Activated CD8-positive, alpha-beta memory T cell treated with anti-CD3 and anti-CD28 coated beads for 1 hour (primary cell): ENCODE results near the gene RHBDF1.
"Not testable (repeated sequence)": the region's sequence is repeated elsewhere in the genome, so short reads cannot be mapped to it uniquely, and the experiment has no call there.

Source experiments
- DNase-seq, 2 donors: peaks; one replicate each; pipeline ENCODE4 v3.0.0-alpha.2; 2020; ENCODE audit warnings: low read depth in 1 of 2; ENCODE audit errors: extremely low read depth in 1 of 2

The RHBDF1 gene

DNA sequence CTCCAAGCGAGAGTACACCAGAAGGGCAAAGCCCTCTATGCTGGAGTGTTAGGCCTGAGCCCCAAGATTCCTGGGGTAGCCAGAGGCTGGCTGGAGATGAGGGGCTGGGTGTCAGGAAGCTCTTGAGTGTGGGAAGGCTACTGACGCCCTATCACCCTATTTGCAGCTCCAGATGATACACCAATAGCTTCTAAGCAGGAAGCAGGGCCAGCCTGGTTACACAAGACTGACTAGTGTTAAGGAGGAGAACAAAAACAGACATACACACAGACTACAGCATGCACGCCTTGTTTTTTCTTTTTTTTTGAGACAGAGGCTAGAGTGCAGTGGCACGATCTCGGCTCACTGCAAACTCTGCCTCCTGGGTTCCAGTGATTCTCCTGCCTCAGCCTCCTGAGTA lies 34.9 kb downstream of the RHBDF1 start:
- DNase-seq = no peak

DNA sequence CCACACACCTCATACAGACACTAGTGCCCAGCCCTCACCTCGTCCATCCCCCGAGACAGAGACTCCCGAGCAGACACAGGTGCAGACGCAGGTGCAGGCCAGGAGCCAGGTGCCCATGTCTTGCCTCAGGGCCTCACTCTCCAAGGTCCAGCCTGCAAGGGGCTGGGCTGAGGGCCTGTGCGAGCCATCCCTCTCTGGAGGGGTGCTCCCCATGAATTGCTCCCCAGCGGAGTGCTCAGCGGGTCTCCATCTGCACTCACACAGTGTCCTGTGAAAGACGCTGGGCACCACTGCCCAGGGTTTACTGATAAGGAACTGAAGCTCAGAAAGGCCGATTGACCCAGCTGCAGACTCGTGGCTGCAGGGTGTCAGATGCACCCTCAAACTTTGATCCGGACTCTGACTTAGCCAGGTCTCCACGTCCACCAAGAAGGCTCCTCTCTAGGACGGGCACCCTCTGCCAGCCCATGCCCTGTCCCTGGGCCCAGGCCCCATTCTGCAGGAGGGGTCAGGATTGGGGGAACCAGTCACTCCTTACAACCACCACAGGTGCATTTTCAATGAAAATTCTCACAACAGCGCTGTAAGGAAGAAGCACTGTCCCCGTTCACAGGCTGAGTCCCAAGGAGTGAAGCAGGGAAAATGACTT lies 36.0 kb downstream of the RHBDF1 start:
- DNase-seq = no peak

DNA sequence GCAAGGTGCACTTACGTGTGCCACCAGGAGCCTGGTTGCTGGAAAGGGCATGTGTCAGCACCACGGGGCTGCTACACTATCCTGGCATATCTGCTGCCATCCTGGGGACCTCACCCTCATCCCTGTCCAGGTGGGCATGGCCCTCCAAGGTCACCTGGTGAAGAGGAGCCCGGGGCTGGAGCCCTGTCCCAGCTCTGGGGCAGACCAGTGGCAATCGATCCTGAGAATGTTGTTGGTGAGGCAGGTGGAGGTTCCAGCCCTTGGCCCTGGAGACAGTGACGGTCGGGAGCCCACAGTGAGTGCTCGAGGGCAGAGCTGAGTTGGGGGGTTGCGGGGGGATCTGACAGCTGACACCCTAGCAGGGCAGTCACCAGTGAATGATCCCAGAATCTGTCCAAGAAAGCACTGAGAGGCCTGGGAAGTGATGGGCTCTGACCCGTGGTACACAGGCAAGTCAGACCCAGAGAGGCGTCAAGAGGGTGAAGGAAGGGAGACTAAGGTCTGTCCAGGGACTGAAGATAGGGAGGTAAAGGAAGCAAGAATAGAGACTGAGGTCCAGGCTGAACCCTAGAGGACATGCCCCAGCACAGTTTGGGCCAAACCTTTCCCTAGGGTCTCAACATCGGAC lies 36.6 kb downstream of the RHBDF1 start:
- no peak for DNase-seq

DNA sequence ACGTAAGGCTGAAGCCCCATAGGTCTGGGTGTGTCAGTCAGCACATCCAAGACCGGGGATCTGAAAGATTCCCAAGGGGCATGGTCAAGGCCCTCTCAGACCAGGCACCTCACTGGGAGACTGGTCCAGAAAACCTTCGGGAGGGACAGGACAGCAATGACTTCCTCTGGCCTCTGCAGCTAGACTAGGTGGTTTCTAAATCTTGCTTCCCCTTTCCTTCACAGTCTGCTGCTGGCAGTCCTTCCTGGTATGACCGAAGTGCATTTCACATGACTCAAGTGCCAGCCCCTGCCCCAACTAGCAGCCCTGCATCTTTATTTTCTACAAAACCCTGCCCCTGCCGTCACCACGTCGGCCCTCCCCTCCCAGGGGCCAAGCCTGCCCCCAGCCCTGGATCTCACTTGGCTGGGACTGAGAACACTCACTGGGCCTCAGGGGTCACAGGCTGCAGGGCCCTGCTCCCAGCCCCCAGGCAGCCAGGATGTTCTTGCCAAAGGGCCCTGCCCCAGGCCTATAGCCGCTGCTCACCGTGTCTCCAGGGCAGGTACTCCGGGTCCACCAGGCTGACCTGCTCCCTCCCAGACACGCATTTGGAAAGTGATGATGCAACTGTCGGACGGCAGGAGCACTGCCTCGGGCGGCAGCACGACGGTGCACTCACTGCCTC lies 37.3 kb downstream of the RHBDF1 start:
- DNase-seq = no peak

DNA sequence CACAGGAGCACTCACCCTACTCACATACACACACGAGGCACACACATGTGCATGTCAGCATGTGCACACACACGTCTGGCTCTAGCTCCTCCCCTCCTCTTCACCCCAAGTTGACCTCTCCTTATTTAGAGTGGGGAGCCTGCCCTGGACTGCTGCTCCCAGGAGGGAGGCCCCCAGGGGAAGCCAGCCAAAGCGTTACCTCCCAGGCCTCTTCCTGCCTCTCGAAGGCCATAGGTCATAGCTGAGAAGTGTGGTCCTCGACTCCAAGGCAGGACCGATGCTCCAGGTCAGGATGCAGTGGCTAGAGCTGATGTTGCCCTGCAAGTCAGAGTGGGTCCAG lies 37.8 kb downstream of the RHBDF1 start:
- no peak for DNase-seq

DNA sequence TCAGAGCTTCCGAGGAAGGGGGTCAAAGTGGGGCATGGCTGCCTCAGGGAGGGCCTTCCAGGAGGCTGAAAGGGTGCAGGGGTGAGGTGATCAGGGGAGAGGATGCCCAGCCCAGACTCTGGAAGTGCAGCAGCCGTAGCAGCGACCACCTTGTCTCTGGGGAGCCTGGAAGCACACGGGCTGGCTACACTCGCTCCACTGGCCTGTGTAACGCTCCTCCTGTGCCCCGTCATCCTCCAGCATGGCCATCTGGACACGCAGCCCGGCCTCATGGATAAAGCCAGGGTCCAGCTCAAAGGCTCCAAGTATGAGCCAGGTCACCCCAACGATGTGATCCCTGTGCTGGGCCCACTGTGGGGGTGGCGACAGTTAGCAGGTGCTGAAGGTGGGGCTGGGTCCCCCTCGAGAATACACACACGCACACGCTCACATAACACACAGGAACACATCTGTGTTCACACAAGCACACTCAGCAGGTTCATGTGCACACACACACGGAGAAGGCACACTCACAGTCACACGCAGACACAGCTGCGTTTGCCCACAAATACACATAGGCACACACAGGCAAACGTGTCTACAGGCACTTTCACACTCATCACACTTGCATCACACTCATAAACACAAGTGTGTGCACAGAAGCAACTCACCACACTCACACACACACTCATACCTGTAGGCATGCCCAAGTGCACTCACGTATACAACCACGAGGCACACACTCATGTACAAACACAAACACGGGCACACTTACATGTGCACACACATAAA lies 38.4 kb downstream of the RHBDF1 start:
- no peak for DNase-seq

DNA sequence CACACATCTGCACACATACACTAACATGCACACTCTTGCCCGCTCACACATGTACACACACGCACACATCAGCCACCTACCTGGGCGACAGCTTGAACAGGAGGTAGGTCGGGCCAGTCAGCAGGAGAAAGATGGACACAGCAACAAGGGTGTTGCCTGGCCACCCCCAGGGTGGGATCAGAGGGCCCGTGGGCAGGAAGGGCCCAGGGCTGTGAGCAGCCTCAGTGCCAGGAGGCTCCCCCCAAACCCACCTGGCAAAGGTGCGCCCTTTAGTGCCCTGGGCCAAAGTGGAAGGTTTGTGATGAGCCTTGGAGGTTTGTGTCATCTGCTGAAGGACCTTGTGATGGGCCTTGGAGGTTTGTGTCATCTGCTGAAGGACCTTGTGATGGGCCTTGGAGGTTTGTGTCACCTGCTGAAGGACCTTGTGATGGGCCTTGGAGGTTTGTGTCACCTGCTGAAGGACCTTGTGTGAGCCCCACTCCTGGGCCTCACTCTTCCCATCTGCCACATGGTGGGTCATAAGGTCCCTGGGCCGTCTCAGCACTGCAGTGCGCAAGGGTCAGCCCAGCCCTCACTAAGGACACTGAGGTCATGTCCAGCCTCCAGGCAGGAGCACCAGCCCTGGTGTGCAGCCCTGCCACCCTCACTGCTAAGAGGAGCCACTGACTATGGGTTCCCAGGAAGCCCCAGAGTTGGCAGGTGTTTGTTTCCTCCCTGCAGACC lies 39.1 kb downstream of the RHBDF1 start:
- DNase-seq = not testable (repeated sequence)

DNA sequence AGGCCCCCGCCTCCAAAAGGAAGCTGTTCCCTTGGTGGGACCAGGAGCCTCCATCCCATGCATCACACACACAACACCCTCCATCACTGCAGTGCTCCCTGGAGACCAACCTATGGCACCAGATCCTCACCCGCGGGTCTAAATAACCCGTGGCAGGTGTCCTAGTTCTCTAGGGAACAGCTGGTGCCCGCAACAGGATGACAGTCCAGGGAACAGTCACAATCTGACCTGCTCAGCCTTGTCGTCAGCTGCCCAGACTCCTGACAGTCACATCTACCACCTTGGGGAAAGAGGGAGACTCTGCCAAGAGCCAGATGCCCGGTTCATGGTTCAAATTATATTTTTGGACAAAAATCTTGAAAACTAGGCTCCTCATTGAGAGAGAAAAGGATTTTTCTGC lies 41.8 kb downstream of the RHBDF1 start:
- not testable (repeated sequence) for DNase-seq

DNA sequence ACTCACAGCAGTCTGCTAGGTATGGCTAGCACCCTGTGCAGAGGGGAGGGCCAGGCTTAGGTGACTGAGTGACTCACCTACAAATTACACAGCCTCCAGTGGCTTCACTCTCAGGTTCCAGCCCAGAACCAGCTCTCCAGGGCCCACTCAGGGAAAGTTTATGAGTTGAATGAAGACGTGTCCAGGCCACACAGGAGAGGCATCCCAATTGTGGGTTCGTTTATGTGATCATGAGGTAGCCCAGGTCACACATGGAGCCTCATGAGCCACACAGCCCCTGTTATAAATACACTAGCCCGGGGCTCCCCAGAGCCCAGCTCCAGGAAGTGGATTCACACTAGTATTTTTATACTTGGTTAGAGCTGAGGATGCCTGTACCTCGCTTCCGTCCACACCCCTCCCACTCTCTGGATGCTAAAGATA lies 46.5 kb downstream of the RHBDF1 start:
- not testable (repeated sequence) for DNase-seq

DNA sequence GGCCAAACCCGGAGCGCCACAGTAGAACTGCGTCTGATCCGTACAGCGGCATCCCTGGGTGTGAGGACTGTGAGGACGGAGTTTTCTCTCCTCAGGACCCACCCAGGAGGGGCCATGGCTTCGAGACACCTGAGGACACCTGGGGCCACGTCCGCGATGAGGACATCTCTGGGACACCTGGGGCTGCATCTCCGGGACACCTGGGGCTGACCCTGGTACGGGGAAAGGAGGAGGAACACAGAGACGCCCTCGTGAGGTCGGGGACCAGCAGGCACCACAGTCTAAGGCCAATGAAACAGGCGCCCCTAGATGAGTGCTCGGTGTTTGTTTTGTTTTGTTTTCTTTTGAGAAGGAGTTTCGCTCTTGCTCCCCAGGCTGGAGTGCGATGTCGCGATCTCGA lies 48.3 kb downstream of the RHBDF1 start:
- DNase-seq = not testable (repeated sequence)

DNA sequence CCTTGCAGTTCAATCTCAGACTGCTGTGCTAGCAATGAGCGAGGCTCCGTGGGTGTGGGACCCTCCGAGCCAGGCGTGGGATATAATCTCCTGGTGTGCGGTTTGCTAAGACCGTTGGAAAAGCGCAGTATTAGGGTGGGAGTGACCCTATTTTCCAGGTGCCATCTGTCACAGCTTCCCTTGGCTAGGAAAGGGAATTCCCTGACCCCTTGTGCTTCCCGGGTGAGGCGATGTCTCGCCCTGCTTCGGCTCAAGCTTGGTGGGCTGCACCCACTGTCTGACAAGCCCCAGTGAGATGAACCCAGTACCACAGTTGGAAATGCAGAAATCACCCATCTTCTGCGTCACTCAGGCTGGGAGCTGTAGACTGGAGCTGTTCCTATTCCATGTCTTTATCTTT lies 51.5 kb downstream of the RHBDF1 start:
- DNase-seq = not testable (repeated sequence)

DNA sequence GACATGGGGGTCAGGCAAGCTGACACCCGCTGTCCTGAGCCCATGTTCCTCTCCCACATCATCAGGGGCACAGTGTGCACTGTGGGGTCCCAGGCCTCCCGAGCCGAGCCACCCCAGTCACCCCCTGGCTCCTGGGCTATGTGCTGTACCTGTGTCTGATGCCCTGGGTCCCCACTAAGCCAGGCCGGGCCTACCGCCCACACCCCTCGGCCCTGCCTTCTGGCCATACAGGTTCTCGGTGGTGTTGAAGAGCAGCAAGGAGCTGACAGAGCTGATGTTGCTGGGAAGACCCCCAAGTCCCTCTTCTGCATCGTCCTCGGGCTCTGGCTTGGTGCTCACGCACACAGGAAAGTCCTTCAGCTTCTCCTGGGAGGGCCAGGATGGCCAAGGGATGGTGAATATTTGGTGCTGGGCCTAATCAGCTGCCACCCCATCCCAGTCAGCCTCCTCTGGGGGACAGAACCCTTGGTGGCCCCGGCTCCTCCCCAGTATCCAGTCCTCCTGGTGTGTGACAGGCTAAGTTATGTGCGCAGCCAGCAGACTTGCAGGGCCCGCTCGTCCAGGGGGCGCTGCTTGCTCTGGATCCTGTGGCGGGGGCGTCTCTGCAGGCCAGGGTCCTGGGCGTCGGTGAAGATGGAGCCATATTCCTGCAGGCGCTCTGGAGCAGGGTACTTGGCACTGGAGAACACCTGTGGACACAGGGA lies 55.2 kb downstream of the RHBDF1 start:
- not testable (repeated sequence) for DNase-seq

DNA sequence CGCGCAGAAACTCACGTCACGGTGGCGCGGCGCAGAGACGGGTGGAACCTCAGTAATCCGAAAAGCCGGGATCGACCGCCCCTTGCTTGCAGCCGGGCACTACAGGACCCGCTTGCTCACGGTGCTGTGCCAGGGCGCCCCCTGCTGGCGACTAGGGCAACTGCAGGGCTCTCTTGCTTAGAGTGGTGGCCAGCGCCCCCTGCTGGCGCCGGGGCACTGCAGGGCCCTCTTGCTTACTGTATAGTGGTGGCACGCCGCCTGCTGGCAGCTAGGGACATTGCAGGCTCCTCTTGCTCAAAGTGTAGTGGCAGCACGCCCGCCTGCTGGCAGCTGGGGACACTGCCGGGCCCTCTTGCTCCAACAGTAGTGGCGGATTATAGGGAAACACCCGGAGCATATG lies 61.7 kb downstream of the RHBDF1 start:
- DNase-seq = peak; percentile 74 to 76

DNA sequence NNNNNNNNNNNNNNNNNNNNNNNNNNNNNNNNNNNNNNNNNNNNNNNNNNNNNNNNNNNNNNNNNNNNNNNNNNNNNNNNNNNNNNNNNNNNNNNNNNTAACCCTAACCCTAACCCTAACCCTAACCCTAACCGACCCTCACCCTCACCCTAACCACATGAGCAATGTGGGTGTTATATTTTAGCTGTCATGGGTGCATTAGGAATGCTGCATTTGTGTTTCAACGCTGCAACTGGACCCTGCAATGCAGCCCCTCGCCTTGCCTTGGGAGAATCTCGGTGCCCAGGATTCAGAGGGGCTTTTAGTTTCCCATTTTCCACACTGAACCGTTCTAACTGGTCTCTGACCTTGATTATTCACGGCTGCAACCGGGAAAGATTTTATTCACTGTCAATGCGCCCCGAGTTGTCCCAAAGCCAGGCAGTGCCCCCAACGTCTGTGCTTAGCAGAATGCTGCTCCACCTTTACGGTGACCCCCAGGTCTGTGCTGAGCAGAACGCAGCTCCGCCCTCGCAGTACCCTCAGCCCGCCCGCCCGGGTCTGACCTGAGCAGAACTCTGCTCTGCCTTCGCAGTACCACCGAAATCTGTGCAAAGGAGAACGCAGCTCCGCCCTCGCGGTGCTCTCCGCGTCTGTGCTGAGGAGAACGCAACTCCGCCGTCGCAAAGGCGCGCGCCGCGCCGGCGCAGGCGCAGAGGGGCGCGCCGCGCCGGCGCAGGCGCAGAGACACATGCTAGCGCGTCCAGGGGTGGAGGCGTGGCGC lies 62.3 kb downstream of the RHBDF1 start:
- DNase-seq = no peak
